Measurements from ENCODE around the gene ADAMTS2. TPM values are rescaled to one million over a fixed set of nuclear protein-coding genes. Genes with fewer than 3 reads are reported as not detected.
A peak's percentile ranks its signal among the peaks of the same experiment; 100 is the strongest.

The ADAMTS2 gene
- total and polyA plus RNA-seq, 2 experiments from 2014 or later: 1.6 to 8.1 TPM

DNA sequence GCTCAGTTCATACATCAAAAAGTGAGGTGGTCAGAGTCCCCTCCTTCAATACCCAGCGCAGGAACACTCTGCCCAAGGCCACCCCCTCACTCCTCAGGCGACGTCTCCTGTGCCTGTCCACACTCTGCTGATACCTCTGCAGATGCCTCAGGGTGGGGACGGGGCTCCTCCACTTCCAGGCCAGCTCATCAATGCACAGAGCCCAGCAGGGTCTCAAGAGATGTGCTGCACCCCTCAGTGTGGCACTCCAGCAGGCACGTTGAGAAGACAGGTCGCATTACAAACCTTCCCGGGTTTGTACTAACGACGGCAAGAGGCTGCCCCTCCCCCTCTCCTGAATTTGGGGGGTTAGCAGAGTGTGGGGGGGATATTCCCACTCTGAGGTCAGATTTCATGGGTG lies 156.6 kb downstream of the ADAMTS2 start:
- DNase-seq (ENCODE audit: low spot score) (no peak), ATAC-seq (no peak)
- Mint-ChIP-seq H3K27ac (peak overlapping the region; percentile 62; the same call in 1 of the 2 replicates), H3K9me3 (no peaks in the 10 kb centered on the region), H3K4me1 (peaks cover 60% of the 10 kb centered on the region), H3K36me3 (ENCODE audit: low read depth) (no peaks in the 10 kb centered on the region), H3K4me3 (no peak overlapping the region), H3K27me3 (ENCODE audit: insufficient read depth, low read depth, poor library complexity) (peaks cover 14% of the 10 kb centered on the region)
- no peaks in the 10 kb centered on the region for H3K27me3 ChIP-seq (ENCODE audit: insufficient read depth)
- peaks cover 27% of the 10 kb centered on the region for H3K4me1 ChIP-seq (ENCODE audit: insufficient read depth)
- no peak overlapping the region for H3K27ac ChIP-seq (ENCODE audit: low read depth)
- TF ChIP-seq JUNB (IDR thresholded peaks at IDR 0.05; ENCODE audit: unreplicated experiment) (no peak), EZH2phosphoT487 (IDR thresholded peaks at IDR 0.05; ENCODE audit: unreplicated experiment) (no peak)
- H3K9me2 ChIP-seq (ENCODE audit: insufficient read depth): no peaks in the 10 kb centered on the region
- no peak overlapping the region for H2AFZ ChIP-seq
- no peak overlapping the region for H3K4me3 ChIP-seq
- H4K20me1 ChIP-seq (replicated peaks; ENCODE audit: insufficient read depth): no peaks in the 10 kb centered on the region
- no peaks in the 10 kb centered on the region for H3F3A ChIP-seq (replicated peaks; ENCODE audit: low read depth)
- H3K36me3 ChIP-seq (ENCODE audit: insufficient read depth): no peaks in the 10 kb centered on the region
- H3K79me2 ChIP-seq (replicated peaks; ENCODE audit: insufficient read depth): no peaks in the 10 kb centered on the region
- peak overlapping the region; percentile 71; the same call in 1 of the 2 replicates for H3K4me2 ChIP-seq

DNA sequence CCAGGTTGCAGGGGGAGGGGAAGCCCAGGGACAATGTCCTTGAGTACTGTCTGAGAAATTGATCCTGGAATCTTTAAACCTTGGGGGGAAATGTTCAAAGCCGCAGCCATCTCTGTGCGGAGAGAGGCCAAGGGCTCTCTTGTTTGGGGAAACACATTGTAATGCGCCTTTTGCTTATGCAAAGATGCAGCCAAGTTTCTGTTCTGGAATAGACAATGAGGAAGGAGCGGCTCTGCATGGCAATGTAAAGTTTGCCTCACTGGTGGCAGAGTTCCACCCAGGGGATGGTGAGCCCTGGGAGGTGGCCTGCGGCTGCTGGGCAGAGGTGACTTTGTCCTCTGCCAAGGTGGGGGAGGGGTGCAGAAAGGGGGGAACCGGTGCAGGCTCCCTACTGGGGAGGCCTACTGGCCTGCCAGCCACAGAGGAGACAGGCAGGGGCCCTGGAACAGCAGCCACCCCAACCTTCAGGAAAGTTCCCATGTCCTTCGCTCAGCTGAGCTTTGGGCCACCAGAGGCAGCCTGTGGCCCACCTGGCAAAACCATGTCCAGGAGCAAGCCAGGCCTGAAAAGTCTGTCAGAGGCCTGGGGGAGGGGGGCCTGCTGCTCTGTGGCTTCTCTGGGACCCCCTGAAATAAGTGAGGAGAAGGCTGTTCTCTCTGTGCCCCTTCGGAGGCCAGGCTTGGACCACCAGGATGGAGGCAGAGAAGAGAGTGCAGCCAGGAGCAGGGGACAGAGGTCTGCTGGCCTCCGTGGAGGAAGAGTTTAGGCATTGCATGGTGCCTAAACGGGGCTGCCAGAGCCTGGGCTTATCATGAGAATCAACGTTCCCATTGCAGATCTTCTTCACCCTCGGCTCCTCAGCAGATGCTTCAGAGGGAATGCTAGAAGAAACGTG lies 157.3 kb downstream of the ADAMTS2 start:
- no peaks in the 10 kb centered on the region for H3K27me3 ChIP-seq (ENCODE audit: insufficient read depth)
- peaks cover 27% of the 10 kb centered on the region for H3K4me1 ChIP-seq (ENCODE audit: insufficient read depth)
- peak overlapping the region; percentile 71 for H3K4me2 ChIP-seq
- no peaks in the 10 kb centered on the region for H3K36me3 ChIP-seq (ENCODE audit: insufficient read depth)
- DNase-seq (ENCODE audit: low spot score) (peak; percentile 27), ATAC-seq (peak; percentile 11)
- no peaks in the 10 kb centered on the region for H3F3A ChIP-seq (replicated peaks; ENCODE audit: low read depth)
- H2AFZ ChIP-seq: peak overlapping the region; percentile 56; the same call in 1 of the 2 replicates
- H3K9me3 Mint-ChIP-seq: no peaks in the 10 kb centered on the region
- no peak overlapping the region; the same call in 2 of the 3 replicates for H3K4me3 Mint-ChIP-seq
- peaks cover 13% of the 10 kb centered on the region for H3K27me3 Mint-ChIP-seq (ENCODE audit: insufficient read depth, low read depth, poor library complexity)
- H3K27ac ChIP-seq (ENCODE audit: low read depth): peak overlapping the region; percentile 68; the same call in 1 of the 2 replicates
- no peaks in the 10 kb centered on the region for H3K79me2 ChIP-seq (replicated peaks; ENCODE audit: insufficient read depth)
- peak overlapping the region; percentile 23 for H3K4me3 ChIP-seq
- H3K27ac Mint-ChIP-seq: peak overlapping the region; percentile 92
- no peaks in the 10 kb centered on the region for H4K20me1 ChIP-seq (replicated peaks; ENCODE audit: insufficient read depth)
- no peaks in the 10 kb centered on the region for H3K36me3 Mint-ChIP-seq (ENCODE audit: low read depth)
- H3K4me1 Mint-ChIP-seq: peaks cover 66% of the 10 kb centered on the region
- H3K9me2 ChIP-seq (ENCODE audit: insufficient read depth): no peaks in the 10 kb centered on the region
- no peak for TF ChIP-seq ZNF331 (CRISPR knock-in tag; IDR thresholded peaks at IDR 0.05; ENCODE audit: low read depth)
- no peak for TF ChIP-seq NANOG (IDR thresholded peaks at IDR 0.05; ENCODE audit: borderline replicate concordance)
- no peak for TF ChIP-seq JUNB (IDR thresholded peaks at IDR 0.05; ENCODE audit: unreplicated experiment)
- TF ChIP-seq POLR2AphosphoS5 (IDR thresholded peaks at IDR 0.05; ENCODE audit: low read depth): no peak
- TF ChIP-seq, protein P1, sequence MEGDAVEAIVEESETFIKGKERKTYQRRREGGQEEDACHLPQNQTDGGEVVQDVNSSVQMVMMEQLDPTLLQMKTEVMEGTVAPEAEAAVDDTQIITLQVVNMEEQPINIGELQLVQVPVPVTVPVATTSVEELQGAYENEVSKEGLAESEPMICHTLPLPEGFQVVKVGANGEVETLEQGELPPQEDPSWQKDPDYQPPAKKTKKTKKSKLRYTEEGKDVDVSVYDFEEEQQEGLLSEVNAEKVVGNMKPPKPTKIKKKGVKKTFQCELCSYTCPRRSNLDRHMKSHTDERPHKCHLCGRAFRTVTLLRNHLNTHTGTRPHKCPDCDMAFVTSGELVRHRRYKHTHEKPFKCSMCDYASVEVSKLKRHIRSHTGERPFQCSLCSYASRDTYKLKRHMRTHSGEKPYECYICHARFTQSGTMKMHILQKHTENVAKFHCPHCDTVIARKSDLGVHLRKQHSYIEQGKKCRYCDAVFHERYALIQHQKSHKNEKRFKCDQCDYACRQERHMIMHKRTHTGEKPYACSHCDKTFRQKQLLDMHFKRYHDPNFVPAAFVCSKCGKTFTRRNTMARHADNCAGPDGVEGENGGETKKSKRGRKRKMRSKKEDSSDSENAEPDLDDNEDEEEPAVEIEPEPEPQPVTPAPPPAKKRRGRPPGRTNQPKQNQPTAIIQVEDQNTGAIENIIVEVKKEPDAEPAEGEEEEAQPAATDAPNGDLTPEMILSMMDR (conservative IDR thresholded peaks at IDR 0.05; ENCODE audit: low read depth in 2 of 2): no peak
- no peak for TF ChIP-seq STAT1 (IDR thresholded peaks at IDR 0.05; ENCODE audit: unreplicated experiment)
- TF ChIP-seq CREB1 (CRISPR knock-in tag; IDR thresholded peaks at IDR 0.05; ENCODE audit: low read depth): no peak
- TF ChIP-seq, protein P2, sequence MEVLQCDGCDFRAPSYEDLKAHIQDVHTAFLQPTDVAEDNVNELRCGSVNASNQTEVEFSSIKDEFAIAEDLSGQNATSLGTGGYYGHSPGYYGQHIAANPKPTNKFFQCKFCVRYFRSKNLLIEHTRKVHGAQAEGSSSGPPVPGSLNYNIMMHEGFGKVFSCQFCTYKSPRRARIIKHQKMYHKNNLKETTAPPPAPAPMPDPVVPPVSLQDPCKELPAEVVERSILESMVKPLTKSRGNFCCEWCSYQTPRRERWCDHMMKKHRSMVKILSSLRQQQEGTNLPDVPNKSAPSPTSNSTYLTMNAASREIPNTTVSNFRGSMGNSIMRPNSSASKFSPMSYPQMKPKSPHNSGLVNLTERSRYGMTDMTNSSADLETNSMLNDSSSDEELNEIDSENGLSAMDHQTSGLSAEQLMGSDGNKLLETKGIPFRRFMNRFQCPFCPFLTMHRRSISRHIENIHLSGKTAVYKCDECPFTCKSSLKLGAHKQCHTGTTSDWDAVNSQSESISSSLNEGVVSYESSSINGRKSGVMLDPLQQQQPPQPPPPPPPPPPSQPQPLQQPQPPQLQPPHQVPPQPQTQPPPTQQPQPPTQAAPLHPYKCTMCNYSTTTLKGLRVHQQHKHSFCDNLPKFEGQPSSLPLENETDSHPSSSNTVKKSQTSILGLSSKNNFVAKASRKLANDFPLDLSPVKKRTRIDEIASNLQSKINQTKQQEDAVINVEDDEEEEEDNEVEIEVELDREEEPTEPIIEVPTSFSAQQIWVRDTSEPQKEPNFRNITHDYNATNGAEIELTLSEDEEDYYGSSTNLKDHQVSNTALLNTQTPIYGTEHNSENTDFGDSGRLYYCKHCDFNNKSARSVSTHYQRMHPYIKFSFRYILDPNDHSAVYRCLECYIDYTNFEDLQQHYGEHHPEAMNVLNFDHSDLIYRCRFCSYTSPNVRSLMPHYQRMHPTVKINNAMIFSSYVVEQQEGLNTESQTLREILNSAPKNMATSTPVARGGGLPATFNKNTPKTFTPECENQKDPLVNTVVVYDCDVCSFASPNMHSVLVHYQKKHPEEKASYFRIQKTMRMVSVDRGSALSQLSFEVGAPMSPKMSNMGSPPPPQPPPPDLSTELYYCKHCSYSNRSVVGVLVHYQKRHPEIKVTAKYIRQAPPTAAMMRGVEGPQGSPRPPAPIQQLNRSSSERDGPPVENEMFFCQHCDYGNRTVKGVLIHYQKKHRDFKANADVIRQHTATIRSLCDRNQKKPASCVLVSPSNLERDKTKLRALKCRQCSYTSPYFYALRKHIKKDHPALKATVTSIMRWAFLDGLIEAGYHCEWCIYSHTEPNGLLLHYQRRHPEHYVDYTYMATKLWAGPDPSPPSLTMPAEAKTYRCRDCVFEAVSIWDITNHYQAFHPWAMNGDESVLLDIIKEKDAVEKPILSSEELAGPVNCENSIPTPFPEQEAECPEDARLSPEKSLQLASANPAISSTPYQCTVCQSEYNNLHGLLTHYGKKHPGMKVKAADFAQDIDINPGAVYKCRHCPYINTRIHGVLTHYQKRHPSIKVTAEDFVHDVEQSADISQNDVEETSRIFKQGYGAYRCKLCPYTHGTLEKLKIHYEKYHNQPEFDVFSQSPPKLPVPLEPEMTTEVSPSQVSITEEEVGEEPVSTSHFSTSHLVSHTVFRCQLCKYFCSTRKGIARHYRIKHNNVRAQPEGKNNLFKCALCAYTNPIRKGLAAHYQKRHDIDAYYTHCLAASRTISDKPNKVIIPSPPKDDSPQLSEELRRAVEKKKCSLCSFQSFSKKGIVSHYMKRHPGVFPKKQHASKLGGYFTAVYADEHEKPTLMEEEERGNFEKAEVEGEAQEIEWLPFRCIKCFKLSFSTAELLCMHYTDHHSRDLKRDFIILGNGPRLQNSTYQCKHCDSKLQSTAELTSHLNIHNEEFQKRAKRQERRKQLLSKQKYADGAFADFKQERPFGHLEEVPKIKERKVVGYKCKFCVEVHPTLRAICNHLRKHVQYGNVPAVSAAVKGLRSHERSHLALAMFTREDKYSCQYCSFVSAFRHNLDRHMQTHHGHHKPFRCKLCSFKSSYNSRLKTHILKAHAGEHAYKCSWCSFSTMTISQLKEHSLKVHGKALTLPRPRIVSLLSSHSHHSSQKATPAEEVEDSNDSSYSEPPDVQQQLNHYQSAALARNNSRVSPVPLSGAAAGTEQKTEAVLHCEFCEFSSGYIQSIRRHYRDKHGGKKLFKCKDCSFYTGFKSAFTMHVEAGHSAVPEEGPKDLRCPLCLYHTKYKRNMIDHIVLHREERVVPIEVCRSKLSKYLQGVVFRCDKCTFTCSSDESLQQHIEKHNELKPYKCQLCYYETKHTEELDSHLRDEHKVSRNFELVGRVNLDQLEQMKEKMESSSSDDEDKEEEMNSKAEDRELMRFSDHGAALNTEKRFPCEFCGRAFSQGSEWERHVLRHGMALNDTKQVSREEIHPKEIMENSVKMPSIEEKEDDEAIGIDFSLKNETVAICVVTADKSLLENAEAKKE (CRISPR knock-in tag; IDR thresholded peaks at IDR 0.05): no peak
- no peak for TF ChIP-seq ZNF114 (CRISPR knock-in tag; IDR thresholded peaks at IDR 0.05)

All from GM23338 (cell line).